NB4 (cell line): ENCODE data around the gene IL10RB.

Source experiments
- MYC ChIP-seq: IDR thresholded peaks from 2 replicates; pipeline ENCODE4 v1.6.1; 2011; ENCODE audit warnings: low read depth, low read length
- POLR2A ChIP-seq: IDR thresholded peaks from 2 replicates; pipeline ENCODE4 v1.6.1; 2011; ENCODE audit warnings: mild to moderate bottlenecking; ENCODE audit not compliant: insufficient read length; ENCODE audit errors: extremely low read depth
- TF ChIP-seq, protein P1 (sequence below): IDR thresholded peaks from 2 replicates; pipeline ENCODE4 v1.6.1; 2011; ENCODE audit warnings: low read depth, low read length
- TF ChIP-seq, protein P2 (sequence below): IDR thresholded peaks from one replicate; pipeline ENCODE4 v1.5.1; 2012; ENCODE audit warnings: low read depth, low read length

DNA sequence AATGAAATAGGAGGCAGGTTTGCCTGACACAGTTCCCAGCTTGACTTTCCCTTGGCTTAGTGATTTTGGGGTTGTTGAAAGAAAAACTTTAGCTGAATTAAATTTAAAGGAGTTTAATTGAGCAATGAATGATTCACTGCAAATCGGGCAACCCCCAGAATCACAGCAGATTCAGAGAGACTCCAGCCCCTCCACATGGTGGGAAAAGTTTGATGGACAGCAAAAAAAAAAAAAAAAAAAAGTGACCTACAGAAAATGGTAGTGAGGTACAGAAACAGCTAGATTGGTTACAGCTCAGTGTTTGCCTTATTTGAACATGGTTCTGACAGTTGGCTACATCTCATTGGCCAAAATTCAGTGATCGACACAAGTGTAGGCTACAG lies 49.0 kb upstream of the IL10RB start:
- TF ChIP-seq POLR2A: no peak
- TF ChIP-seq, protein P1, sequence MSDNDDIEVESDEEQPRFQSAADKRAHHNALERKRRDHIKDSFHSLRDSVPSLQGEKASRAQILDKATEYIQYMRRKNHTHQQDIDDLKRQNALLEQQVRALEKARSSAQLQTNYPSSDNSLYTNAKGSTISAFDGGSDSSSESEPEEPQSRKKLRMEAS: no peak
- TF ChIP-seq, protein P2, sequence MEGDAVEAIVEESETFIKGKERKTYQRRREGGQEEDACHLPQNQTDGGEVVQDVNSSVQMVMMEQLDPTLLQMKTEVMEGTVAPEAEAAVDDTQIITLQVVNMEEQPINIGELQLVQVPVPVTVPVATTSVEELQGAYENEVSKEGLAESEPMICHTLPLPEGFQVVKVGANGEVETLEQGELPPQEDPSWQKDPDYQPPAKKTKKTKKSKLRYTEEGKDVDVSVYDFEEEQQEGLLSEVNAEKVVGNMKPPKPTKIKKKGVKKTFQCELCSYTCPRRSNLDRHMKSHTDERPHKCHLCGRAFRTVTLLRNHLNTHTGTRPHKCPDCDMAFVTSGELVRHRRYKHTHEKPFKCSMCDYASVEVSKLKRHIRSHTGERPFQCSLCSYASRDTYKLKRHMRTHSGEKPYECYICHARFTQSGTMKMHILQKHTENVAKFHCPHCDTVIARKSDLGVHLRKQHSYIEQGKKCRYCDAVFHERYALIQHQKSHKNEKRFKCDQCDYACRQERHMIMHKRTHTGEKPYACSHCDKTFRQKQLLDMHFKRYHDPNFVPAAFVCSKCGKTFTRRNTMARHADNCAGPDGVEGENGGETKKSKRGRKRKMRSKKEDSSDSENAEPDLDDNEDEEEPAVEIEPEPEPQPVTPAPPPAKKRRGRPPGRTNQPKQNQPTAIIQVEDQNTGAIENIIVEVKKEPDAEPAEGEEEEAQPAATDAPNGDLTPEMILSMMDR: no peak
- TF ChIP-seq MYC: no peak
